ENCODE data around the gene DENND1A.

- TF ChIP-seq ZNF274 (IDR thresholded peaks at IDR 0.05; ENCODE audit: low read depth, low read length) (no peak), YY1 (IDR thresholded peaks at IDR 0.05; ENCODE audit: insufficient read depth, insufficient read length) (no peak)
Observed at GRCh38 chr9:123941524-123942070, 11.7 kb upstream of the DENND1A start.

All from NT2/D1 (cell line).